HEK293 (cell line): ENCODE results near the gene CTCF.

Experiments used
- CTCF ChIA-PET: fragments of 350-600 bp; formaldehyde crosslinking; extraction: SDS; loops from one replicate; lab custom pipeline; 2021; ENCODE audit warnings: antibody characterized with exemption; lab: Yijun Ruan, JAX
- POLR2A ChIA-PET: fragments of 300-600 bp; formaldehyde crosslinking; extraction: SDS; loops from one replicate; lab custom pipeline; 2020; ENCODE audit warnings: antibody characterized with exemption, inconsistent platforms; lab: Yijun Ruan, JAX
- H3K27ac ChIP-seq: fragments of 200-500 bp; sonication (Bioruptor generic); 2 replicates; pipeline ENCODE4 v1.5.1; 2014; ENCODE audit warnings: low read depth, low read length, control low read depth, inconsistent platforms; ENCODE audit errors: extremely low read depth
- H3K36me3 ChIP-seq, 2 experiments: fragments of 200-500 bp in 1 of 2; sonication (Bioruptor generic) in 1 of 2; 1 replicate in 1 of 2; 2 replicates in 1 of 2; pipeline ENCODE4 v1.5.1; 2014 to 2017; ENCODE audit warnings: inconsistent platforms in 2 of 2, low read length in 2 of 2; ENCODE audit not compliant: control insufficient read depth in 2 of 2, insufficient read depth in 1 of 2
- H3K4me1 ChIP-seq: fragments of 200-500 bp; sonication (Bioruptor generic); 2 replicates; pipeline ENCODE4 v1.5.1; 2014; ENCODE audit warnings: mild to moderate bottlenecking, low read length, inconsistent platforms; ENCODE audit not compliant: control insufficient read depth, insufficient read depth
- H3K4me3 ChIP-seq: 2 replicates; pipeline ENCODE4 v1.5.1; 2011; ENCODE audit warnings: low read depth, mild to moderate bottlenecking, control low read depth, low read length, moderate library complexity
- H3K9me3 ChIP-seq: fragments of 200-500 bp; sonication (Bioruptor generic); 2 replicates; pipeline ENCODE4 v1.5.1; 2014; ENCODE audit warnings: low read depth, low read length, inconsistent platforms; ENCODE audit not compliant: control insufficient read depth, insufficient read depth
- GLIS2 ChIP-seq: fragments of 450-650 bp; formaldehyde crosslinking; IDR thresholded peaks from 2 replicates; pipeline ENCODE4 v1.5.1; 2016; ENCODE audit warnings: missing biosample characterization, missing genetic modification characterization
- IKZF3 ChIP-seq: fragments of 450-650 bp; IDR thresholded peaks from 2 replicates; pipeline ENCODE4 v1.5.0; 2018; ENCODE audit warnings: missing biosample characterization, mild to moderate bottlenecking, missing genetic modification characterization, moderate library complexity
- MYNN ChIP-seq: fragments of 450-650 bp; formaldehyde crosslinking; IDR thresholded peaks from 2 replicates; pipeline ENCODE4 v1.5.1; 2016; ENCODE audit warnings: missing biosample characterization, missing genetic modification characterization, borderline replicate concordance
- PRDM4 ChIP-seq: fragments of 450-650 bp; formaldehyde crosslinking; IDR thresholded peaks from 2 replicates; pipeline ENCODE4 v1.5.1; 2017; ENCODE audit warnings: missing biosample characterization, missing genetic modification characterization
- REST ChIP-seq: fragments of 450-650 bp; formaldehyde crosslinking; IDR thresholded peaks from 2 replicates; pipeline ENCODE4 v1.5.1; 2016; ENCODE audit warnings: missing biosample characterization, missing genetic modification characterization
- ZBTB7A ChIP-seq: fragments of 450-650 bp; formaldehyde crosslinking; IDR thresholded peaks from 2 replicates; pipeline ENCODE4 v1.5.1; 2016; ENCODE audit warnings: low read depth, missing biosample characterization, missing genetic modification characterization
- ZNF239 ChIP-seq: fragments of 450-650 bp; formaldehyde crosslinking; IDR thresholded peaks from 2 replicates; pipeline ENCODE4 v1.5.1; 2016; ENCODE audit warnings: missing biosample characterization, missing genetic modification characterization
- ZNF350 ChIP-seq: fragments of 450-650 bp; formaldehyde crosslinking; IDR thresholded peaks from 2 replicates; pipeline ENCODE4 v1.5.0; 2017; ENCODE audit warnings: missing biosample characterization, mild to moderate bottlenecking, missing genetic modification characterization
- ZNF366 ChIP-seq: fragments of 450-650 bp; formaldehyde crosslinking; conservative IDR thresholded peaks from 2 replicates; pipeline ENCODE4 v1.5.1; 2016; ENCODE audit warnings: missing biosample characterization, missing genetic modification characterization
- ZNF37A ChIP-seq: fragments of 450-650 bp; IDR thresholded peaks from 2 replicates; pipeline ENCODE4 v1.5.1; 2018; ENCODE audit warnings: missing biosample characterization, missing genetic modification characterization
- ZNF621 ChIP-seq: fragments of 450-650 bp; formaldehyde crosslinking; IDR thresholded peaks from 2 replicates; pipeline ENCODE4 v1.5.1; 2017; ENCODE audit warnings: missing biosample characterization, missing genetic modification characterization
- ZNF747 ChIP-seq: fragments of 450-650 bp; formaldehyde crosslinking; IDR thresholded peaks from 2 replicates; pipeline ENCODE4 v1.5.1; 2016; ENCODE audit warnings: missing biosample characterization, missing genetic modification characterization
- ZNF785 ChIP-seq: fragments of 450-650 bp; formaldehyde crosslinking; IDR thresholded peaks from 2 replicates; pipeline ENCODE4 v1.5.1; 2016; ENCODE audit warnings: missing biosample characterization, missing genetic modification characterization
- ZNF792 ChIP-seq: fragments of 450-650 bp; formaldehyde crosslinking; IDR thresholded peaks from 2 replicates; pipeline ENCODE4 v1.5.1; 2016; ENCODE audit warnings: missing biosample characterization, missing genetic modification characterization
- ZSCAN4 ChIP-seq: fragments of 450-650 bp; formaldehyde crosslinking; IDR thresholded peaks from 2 replicates; pipeline ENCODE4 v1.5.1; 2017; ENCODE audit warnings: missing biosample characterization, missing genetic modification characterization

Gene CTCF

GRCh38 chr16:67660564-67661028 lies 98.3 kb downstream of the CTCF start, which contains the start of gene PARD6A (continued):
- TF ChIP-seq ZNF785 (tag by site-specific recombination): no peak
- TF ChIP-seq ZNF747 (tag by site-specific recombination): no peak
- TF ChIP-seq IKZF3 (tag by site-specific recombination): no peak
- TF ChIP-seq ZNF37A (tag by site-specific recombination): no peak
- TF ChIP-seq PRDM4 (tag by site-specific recombination): peak; percentile 25; the same call in 1 of the 2 replicates
- TF ChIP-seq ZNF621 (tag by site-specific recombination): no peak
- peak; percentile 73; the same call in 1 of the 2 replicates for TF ChIP-seq ZNF792
- TF ChIP-seq GLIS2: no peak
- TF ChIP-seq MYNN (tag by site-specific recombination): peak; percentile 49; the same call in 1 of the 2 replicates
- TF ChIP-seq ZNF239 (tag by site-specific recombination): no peak
- no peak for TF ChIP-seq ZNF350 (tag by site-specific recombination)
- peak; percentile 79; the same call in 1 of the 2 replicates for TF ChIP-seq ZBTB7A (tag by site-specific recombination)

- H3K4me3 ChIP-seq: peak overlapping the region; percentile 38
- H3K4me1 ChIP-seq: 0 out of 2 replicates have a peak, but pooled peaks cover 4% of the 10 kb centered on the region
- peaks cover 0 to 67% of the 10 kb centered on the region in 2 experiments; a peak in 1 of 3 replicates for H3K36me3 ChIP-seq
- POLR2A ChIA-PET: interaction anchor here (0.7 to 2.0 kb wide), 6 partner anchors 9 to 185 kb away, joined by 3 to 20 read pairs (median 7); partner anchors contain the start of genes CARMIL2, CTCF, GFOD2 and NUTF2
- TF ChIP-seq ZNF366 (tag by site-specific recombination): peak; percentile 67; the same call in 1 of the 2 replicates
- 0 out of 2 replicates have a peak, but pooled peaks have one; percentile 31 for TF ChIP-seq IKZF3 (tag by site-specific recombination)
- no peak for TF ChIP-seq ZSCAN4
- TF ChIP-seq REST (tag by site-specific recombination): peak; percentile 97
- H3K9me3 ChIP-seq: no peaks in the 10 kb centered on the region
- H3K27ac ChIP-seq: no peak overlapping the region
- CTCF ChIA-PET: interaction anchor here (0.6 to 1.0 kb wide), 2 partner anchors 12 to 140 kb away, joined by 3 to 4 read pairs; no protein-coding TSS in a partner anchor
Measured at GRCh38 chr16:67661101-67661761, 98.9 kb downstream of the CTCF start.
